ENCODE data around the gene RGPD5.
"Not testable (repeated sequence)": the region's sequence is repeated elsewhere in the genome, so short reads cannot be mapped to it uniquely, and the experiment has no call there.

RGPD5 gene

GRCh38 chr2:109893736-109894135, 99.6 kb downstream of the RGPD5 start:
- DNase-seq (ENCODE audit: low read depth in 2 of 2): not testable (repeated sequence)

GRCh38 chr2:109894141-109894540, 100.0 kb downstream of the RGPD5 start:
- not testable (repeated sequence) for DNase-seq (ENCODE audit: low read depth in 2 of 2)

- DNase-seq (ENCODE audit: low read depth in 2 of 2): not testable (repeated sequence)
Measured at GRCh38 chr2:109895090-109895869, 101.2 kb downstream of the RGPD5 start.

- DNase-seq (ENCODE audit: low read depth in 2 of 2): not testable (repeated sequence)
Measured at GRCh38 chr2:109896212-109896611, 102.1 kb downstream of the RGPD5 start.

GRCh38 chr2:109897769-109898461, 103.8 kb downstream of the RGPD5 start:
- DNase-seq (ENCODE audit: low read depth in 2 of 2): not testable (repeated sequence)

- DNase-seq (ENCODE audit: low read depth in 2 of 2): not testable (repeated sequence)
Measured at GRCh38 chr2:109898462-109899336, 104.6 kb downstream of the RGPD5 start, which contains the start of gene LIMS3. Gene LIMS3, plus strand, starts transcription at chr2:109898688. Its CDS starts 41 bp downstream, at chr2:109898729.

- not testable (repeated sequence) for DNase-seq (ENCODE audit: low read depth in 2 of 2)
Measured at GRCh38 chr2:109905796-109906195, 111.7 kb downstream of the RGPD5 start.

Data from stimulated activated CD4-positive, alpha-beta T cell treated with anti-CD3 and anti-CD28 coated beads, Interleukin-12 subunit alpha, Interleukin-12 subunit beta, amount 100 ng/mL, for 24 hours (primary cell).